GM21423 (cell line): ENCODE results near the gene CHRNB2.

Source experiments
- ATAC-seq: cut with Tn5 transposase; IDR thresholded peaks from one replicate; pipeline ENCODE4 v1.9.1; 2021; ENCODE audit warnings: mild to moderate bottlenecking, moderate library complexity; ENCODE audit not compliant: unreplicated experiment

CHRNB2 gene

GRCh38 chr1:154629061-154629674, 61.6 kb downstream of the CHRNB2 start:
- ATAC-seq, result no peak
